GM13976 (cell line): ENCODE data around the gene LRP1B.

ENCODE experiments used
- DNase-seq: peaks from one replicate; pipeline ENCODE4 v3.0.0; 2012; ENCODE audit warnings: low spot score
- in situ Hi-C: fragments of 300-500 bp; cut with MboI; formaldehyde crosslinking; loops from one replicate; pipeline ENCODE4 v1.12.0; 2022; ENCODE audit warnings: low sequenced_read_pairs, mixed read lengths, inconsistent platforms; ENCODE audit not compliant: unreplicated experiment
- TF ChIP-seq, protein P1 (sequence below): IDR thresholded peaks from 2 replicates; pipeline ENCODE4 v1.5.1; 2012; ENCODE audit warnings: borderline replicate concordance, mild to moderate bottlenecking; ENCODE audit not compliant: insufficient read depth; ENCODE audit errors: extremely low read depth, missing control alignments, control extremely low read depth

LRP1B gene

DNA sequence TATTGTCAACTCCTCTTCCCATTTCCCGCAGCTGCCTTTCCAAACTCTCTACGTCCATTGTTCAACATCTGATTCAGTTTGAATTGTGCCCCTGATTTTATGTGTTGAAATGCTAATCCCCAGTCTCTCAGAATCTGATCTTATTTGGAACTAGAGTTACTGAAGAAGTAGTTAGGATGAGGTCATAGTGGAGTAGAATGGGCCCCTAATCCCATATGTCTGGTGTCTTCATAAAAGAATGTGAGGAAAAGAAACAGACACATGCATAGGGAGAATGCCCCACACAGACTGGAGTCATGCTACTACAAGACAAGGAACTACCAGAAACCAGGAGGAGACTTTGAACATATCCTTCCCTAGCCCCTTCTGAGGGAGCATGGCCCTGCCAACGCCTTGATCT lies 99.2 kb downstream of the LRP1B start:
- DNase-seq: no peak
- TF ChIP-seq, protein P1, sequence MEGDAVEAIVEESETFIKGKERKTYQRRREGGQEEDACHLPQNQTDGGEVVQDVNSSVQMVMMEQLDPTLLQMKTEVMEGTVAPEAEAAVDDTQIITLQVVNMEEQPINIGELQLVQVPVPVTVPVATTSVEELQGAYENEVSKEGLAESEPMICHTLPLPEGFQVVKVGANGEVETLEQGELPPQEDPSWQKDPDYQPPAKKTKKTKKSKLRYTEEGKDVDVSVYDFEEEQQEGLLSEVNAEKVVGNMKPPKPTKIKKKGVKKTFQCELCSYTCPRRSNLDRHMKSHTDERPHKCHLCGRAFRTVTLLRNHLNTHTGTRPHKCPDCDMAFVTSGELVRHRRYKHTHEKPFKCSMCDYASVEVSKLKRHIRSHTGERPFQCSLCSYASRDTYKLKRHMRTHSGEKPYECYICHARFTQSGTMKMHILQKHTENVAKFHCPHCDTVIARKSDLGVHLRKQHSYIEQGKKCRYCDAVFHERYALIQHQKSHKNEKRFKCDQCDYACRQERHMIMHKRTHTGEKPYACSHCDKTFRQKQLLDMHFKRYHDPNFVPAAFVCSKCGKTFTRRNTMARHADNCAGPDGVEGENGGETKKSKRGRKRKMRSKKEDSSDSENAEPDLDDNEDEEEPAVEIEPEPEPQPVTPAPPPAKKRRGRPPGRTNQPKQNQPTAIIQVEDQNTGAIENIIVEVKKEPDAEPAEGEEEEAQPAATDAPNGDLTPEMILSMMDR: no peak
- in situ Hi-C loops: no loop called here

DNA sequence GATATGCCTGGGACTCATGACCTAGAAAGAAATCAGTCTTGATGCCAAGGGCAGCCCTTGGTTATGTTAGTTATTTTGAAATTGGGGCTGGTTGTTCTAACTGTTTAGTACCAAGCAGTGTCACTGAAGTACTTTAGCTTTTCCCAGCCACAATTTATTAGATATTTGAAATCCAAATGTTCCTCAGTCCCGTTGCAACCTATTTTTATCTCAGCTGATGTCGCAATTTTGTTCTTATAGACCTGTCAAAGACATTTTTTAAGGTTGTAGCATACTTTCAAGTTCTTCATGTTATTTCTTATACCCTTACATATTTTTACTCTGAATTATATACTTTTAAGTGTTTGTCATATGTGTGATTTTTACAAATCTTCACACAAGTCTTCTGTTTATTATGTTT lies 100.1 kb downstream of the LRP1B start:
- TF ChIP-seq, protein P1: no peak
- DNase-seq: no peak
- in situ Hi-C loops: no loop called here

DNA sequence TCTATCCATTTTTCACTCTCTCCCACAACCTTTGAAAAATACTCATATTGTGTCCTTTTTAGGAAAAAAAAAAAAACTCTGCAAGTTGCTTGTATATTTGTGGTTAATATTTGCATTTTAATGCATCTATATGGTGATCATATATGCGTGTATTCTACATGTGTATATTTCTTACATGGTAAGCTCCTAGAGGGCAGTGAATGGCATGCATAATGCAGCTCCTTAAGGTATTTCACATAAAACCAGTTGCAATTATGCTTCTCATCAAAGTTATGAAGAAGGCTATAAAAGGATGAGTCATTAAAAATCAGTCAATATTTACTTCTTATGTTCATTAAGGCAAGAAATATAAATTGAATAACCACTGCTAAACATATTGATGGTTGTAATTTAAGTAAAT lies 100.8 kb downstream of the LRP1B start:
- in situ Hi-C loops: no loop called here
- TF ChIP-seq, protein P1: no peak
- DNase-seq: no peak

DNA sequence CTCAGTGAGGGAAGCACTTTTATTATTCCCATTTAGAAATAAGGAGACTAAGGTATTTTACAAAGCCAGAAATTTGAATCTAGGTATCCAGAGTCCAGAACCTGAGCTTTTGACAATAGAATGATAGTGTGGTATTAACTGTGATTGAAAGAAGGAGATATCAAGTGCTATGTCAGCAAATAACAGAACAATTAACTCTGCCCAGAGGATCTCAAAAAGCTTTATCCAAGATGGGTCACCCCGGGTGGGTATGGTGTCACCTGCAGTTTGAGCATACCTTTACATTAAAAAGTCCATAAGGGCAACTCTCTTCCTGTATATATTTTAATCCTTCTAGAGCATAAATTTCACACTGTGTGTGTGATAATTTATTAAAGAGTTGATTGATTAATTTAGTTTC lies 105.4 kb downstream of the LRP1B start:
- no peak for DNase-seq
- TF ChIP-seq, protein P1: no peak
- in situ Hi-C loops: no loop called here

DNA sequence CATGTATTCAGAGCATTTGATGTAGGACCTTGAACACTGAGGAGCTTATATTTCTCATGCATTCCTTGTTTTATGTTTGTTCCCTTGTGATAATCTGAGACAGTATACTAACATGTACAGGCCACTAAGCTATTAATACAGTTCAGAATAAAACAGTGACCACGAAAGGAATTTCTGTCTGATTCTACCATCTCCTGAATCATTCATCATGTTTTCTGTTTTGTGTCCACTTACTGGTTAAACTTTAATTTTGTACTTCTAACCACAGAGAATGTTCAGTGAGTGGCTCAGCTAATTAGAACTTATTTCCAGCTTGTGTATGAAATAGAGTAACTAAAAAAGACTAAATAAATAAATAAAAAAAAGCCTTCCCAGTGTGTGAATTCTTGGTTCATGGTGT lies 110.4 kb downstream of the LRP1B start:
- DNase-seq: no peak
- TF ChIP-seq, protein P1: no peak
- in situ Hi-C loops: no loop called here

DNA sequence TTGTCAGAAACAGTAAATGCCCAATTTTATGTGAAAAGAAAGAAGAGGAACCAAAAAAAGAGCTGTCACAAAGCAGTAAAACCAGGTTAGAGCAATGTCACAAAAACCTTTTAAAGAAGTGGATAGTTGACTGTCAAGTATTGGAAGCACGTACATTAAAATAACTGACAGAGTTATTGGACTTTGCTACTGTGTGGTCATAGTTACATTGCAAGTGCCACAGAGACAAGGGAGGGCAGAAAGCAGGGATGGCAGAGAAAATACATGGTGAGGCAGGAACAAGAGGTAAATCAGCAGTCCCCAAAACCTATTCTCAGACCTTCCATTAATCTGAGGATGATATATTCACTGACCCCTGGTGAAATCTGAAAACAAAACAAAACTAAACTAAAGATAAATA lies 116.3 kb downstream of the LRP1B start:
- TF ChIP-seq, protein P1: no peak
- in situ Hi-C loops: no loop called here
- DNase-seq: no peak

DNA sequence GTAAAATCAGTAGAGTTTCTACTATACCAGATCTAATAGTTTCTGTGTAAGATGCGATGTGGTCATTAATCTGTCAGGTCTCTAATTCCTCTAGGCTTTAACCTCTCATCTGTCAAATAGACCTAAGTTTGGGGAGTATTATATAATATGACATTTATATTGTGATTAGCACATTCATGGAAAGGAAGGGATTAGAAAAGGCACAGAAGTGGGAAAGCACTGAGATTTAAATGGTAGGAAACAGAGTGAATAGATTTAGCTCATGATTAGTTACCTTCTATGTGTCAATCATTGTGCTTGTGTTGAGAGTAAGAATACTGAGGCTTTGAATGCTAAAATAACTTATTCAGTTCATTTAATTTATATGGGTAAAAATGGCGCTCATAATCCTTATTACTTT lies 118.0 kb downstream of the LRP1B start:
- in situ Hi-C loops: no loop called here
- no peak for DNase-seq
- TF ChIP-seq, protein P1: no peak
